H9 (cell line): Measurements from ENCODE around the gene ANKRD29. TPM values are rescaled to one million over a fixed set of nuclear protein-coding genes. Genes with fewer than 3 reads are reported as not detected.

Experiments
- DNase-seq: peaks from one replicate; pipeline ENCODE4 v3.0.0-alpha.2; 2017
- H2AFZ ChIP-seq: one replicate; pipeline ENCODE4 v1.6.1; 2013; ENCODE audit warnings: mild to moderate bottlenecking, low read length, control low read depth, moderate library complexity
- H2AK5ac ChIP-seq: 2 replicates; pipeline ENCODE4 v1.6.1; 2013; ENCODE audit warnings: low read length, control low read depth, mixed read lengths; ENCODE audit not compliant: insufficient read length
- H2BK120ac ChIP-seq: one replicate; pipeline ENCODE4 v1.6.1; 2013; ENCODE audit warnings: low read depth, mild to moderate bottlenecking, low read length, control low read depth, inconsistent platforms; ENCODE audit not compliant: poor library complexity, severe bottlenecking
- H2BK12ac ChIP-seq: 2 replicates; pipeline ENCODE4 v1.6.1; 2013; ENCODE audit warnings: low read length, control low read depth, mixed read lengths, low read depth; ENCODE audit not compliant: insufficient read length
- H2BK15ac ChIP-seq: 2 replicates; pipeline ENCODE4 v1.6.1; 2013; ENCODE audit warnings: low read depth, low read length, control low read depth
- H2BK20ac ChIP-seq: one replicate; pipeline ENCODE4 v1.6.1; 2013; ENCODE audit warnings: low read depth, mild to moderate bottlenecking, low read length, control low read depth, inconsistent platforms; ENCODE audit not compliant: poor library complexity, severe bottlenecking
- H2BK5ac ChIP-seq: 2 replicates; pipeline ENCODE4 v1.6.1; 2013; ENCODE audit warnings: low read length, control low read depth, mixed read lengths; ENCODE audit not compliant: insufficient read length
- H3K14ac ChIP-seq: 2 replicates; pipeline ENCODE4 v1.6.1; 2013; ENCODE audit warnings: low read length, control low read depth; ENCODE audit not compliant: insufficient read depth
- H3K18ac ChIP-seq: 2 replicates; pipeline ENCODE4 v1.6.1; 2013; ENCODE audit warnings: low read depth, mild to moderate bottlenecking, mixed read lengths, low read length, control low read depth; ENCODE audit not compliant: insufficient read length
- H3K23ac ChIP-seq: 2 replicates; pipeline ENCODE4 v1.6.1; 2013; ENCODE audit warnings: low read length, control low read depth, mixed read lengths, low read depth; ENCODE audit not compliant: insufficient read length
- H3K23me2 ChIP-seq: 2 replicates; pipeline ENCODE4 v1.6.1; 2013; ENCODE audit warnings: low read depth, mild to moderate bottlenecking, mixed read lengths, low read length, control low read depth; ENCODE audit not compliant: insufficient read length, poor library complexity, severe bottlenecking
- H3K27ac ChIP-seq: 2 replicates; pipeline ENCODE4 v1.5.1; 2013; ENCODE audit warnings: low read length, control low read depth, mixed read lengths, low read depth; ENCODE audit not compliant: insufficient read length
- H3K27me3 ChIP-seq: 2 replicates; pipeline ENCODE4 v1.6.1; 2013; ENCODE audit warnings: low read length, control low read depth, inconsistent platforms; ENCODE audit not compliant: insufficient read depth
- H3K4ac ChIP-seq: 2 replicates; pipeline ENCODE4 v1.6.1; 2013; ENCODE audit warnings: low read depth, mild to moderate bottlenecking, control low read depth, inconsistent platforms, low read length, moderate library complexity
- H3K4me1 ChIP-seq: 2 replicates; pipeline ENCODE4 v1.6.1; 2013; ENCODE audit warnings: low read length, control low read depth, inconsistent platforms; ENCODE audit not compliant: insufficient read depth
- H3K4me2 ChIP-seq: 2 replicates; pipeline ENCODE4 v1.6.1; 2013; ENCODE audit warnings: low read length, control low read depth, mixed read lengths; ENCODE audit not compliant: insufficient read length, insufficient read depth
- H3K56ac ChIP-seq: 2 replicates; pipeline ENCODE4 v1.6.1; 2013; ENCODE audit warnings: low read depth, mild to moderate bottlenecking, mixed read lengths, low read length, control low read depth; ENCODE audit not compliant: insufficient read length
- H3K79me1 ChIP-seq: 2 replicates; pipeline ENCODE4 v1.6.1; 2013; ENCODE audit warnings: low read depth, mild to moderate bottlenecking, moderate library complexity, low read length, control low read depth, inconsistent platforms; ENCODE audit not compliant: insufficient read depth, poor library complexity, severe bottlenecking
- H3K79me2 ChIP-seq: 2 replicates; pipeline ENCODE4 v1.6.1; 2013; ENCODE audit warnings: low read length, control low read depth, inconsistent platforms; ENCODE audit not compliant: insufficient read depth
- H3K9ac ChIP-seq: 2 replicates; pipeline ENCODE4 v1.6.1; 2013; ENCODE audit warnings: low read length, control low read depth, mixed read lengths; ENCODE audit not compliant: insufficient read length; ENCODE audit errors: extremely low read depth
- H3K9me3 ChIP-seq: one replicate; pipeline ENCODE4 v1.6.1; 2013; ENCODE audit warnings: low read depth, low read length, inconsistent platforms; ENCODE audit not compliant: control insufficient read depth
- H3T11ph ChIP-seq: one replicate; pipeline ENCODE4 v1.6.1; 2013; ENCODE audit warnings: mild to moderate bottlenecking, low read length, control low read depth, inconsistent platforms
- H4K20me1 ChIP-seq: one replicate; pipeline ENCODE4 v1.6.1; 2013; ENCODE audit not compliant: control insufficient read depth, insufficient read length, insufficient read depth
- H4K5ac ChIP-seq: 2 replicates; pipeline ENCODE4 v1.6.1; 2013; ENCODE audit warnings: low read depth, mild to moderate bottlenecking, mixed read lengths, low read length, control low read depth; ENCODE audit not compliant: insufficient read length
- H4K8ac ChIP-seq: replicated peaks from 2 replicates; pipeline ENCODE4 v1.6.1; 2013; ENCODE audit warnings: low read length, control low read depth, mixed read lengths, low read depth; ENCODE audit not compliant: insufficient read length
- H4K91ac ChIP-seq: 2 replicates; pipeline ENCODE4 v1.6.1; 2013; ENCODE audit warnings: low read depth, mild to moderate bottlenecking, moderate library complexity, mixed read lengths, low read length, control low read depth; ENCODE audit not compliant: insufficient read length
- H3K27ac Mint-ChIP-seq, 3 experiments: 2 replicates in 2 of 3; 3 replicates in 1 of 3; pipeline ENCODE4 v1.8.0; 2020 to 2021; ENCODE audit warnings: mixed read lengths in 3 of 3, mild to moderate bottlenecking in 1 of 3, moderate library complexity in 1 of 3
- H3K27me3 Mint-ChIP-seq: 2 replicates; pipeline ENCODE4 v1.8.0; 2021; ENCODE audit warnings: low read depth, mild to moderate bottlenecking, moderate library complexity, mixed read lengths
- H3K36me3 Mint-ChIP-seq, 3 experiments: 2 replicates in 2 of 3; 3 replicates in 1 of 3; pipeline ENCODE4 v1.8.0; 2020 to 2021; ENCODE audit warnings: low read depth in 3 of 3, mixed read lengths in 3 of 3; ENCODE audit not compliant: insufficient read depth in 1 of 3
- H3K4me1 Mint-ChIP-seq, 2 experiments: 2 replicates each; pipeline ENCODE4 v1.8.0; 2020; ENCODE audit warnings: mixed read lengths in 2 of 2
- H3K4me3 Mint-ChIP-seq, 2 experiments: 2 replicates in 1 of 2; 3 replicates in 1 of 2; pipeline ENCODE4 v1.8.0; 2020 to 2021; ENCODE audit warnings: mild to moderate bottlenecking in 2 of 2, mixed read lengths in 2 of 2, moderate library complexity in 1 of 2
- H3K9me3 Mint-ChIP-seq, 2 experiments: 2 replicates in 1 of 2; 3 replicates in 1 of 2; pipeline ENCODE4 v1.8.0; 2020; ENCODE audit warnings: mild to moderate bottlenecking in 2 of 2, mixed read lengths in 2 of 2, moderate library complexity in 1 of 2
- CTCF ChIP-seq: fragments of 200-600 bp; sonication (generic); conservative IDR thresholded peaks from 3 replicates; pipeline ENCODE4 v1.8.0; 2021; ENCODE audit warnings: antibody characterized with exemption, mild to moderate bottlenecking
- WGBS: extraction: QIAGEN DNeasy Blood & Tissue Kit; methylation state at CpG from one replicate; pipeline ENCODE4 v1.1.7; 2013; ENCODE audit warnings: missing lambda C conversion rate, low lambda C conversion rate, mixed read lengths; ENCODE audit not compliant: insufficient read length; ENCODE audit errors: extremely low coverage; 5-methylcytosine and 5-hydroxymethylcytosine counted together
- total RNA-seq: library from RNA; stranded (reverse); gene quantifications from 2 replicates; pipeline ENCODE4 v1.2.1, GENCODE V29; 2021

Gene ANKRD29
- total RNA-seq, 1 experiment from 2014 or later = 2.1 TPM

GRCh38 chr18:23711426-23711825 lies 48.7 kb upstream of the ANKRD29 start:
- H3K9ac ChIP-seq = no peak overlapping the region
- no peaks in the 10 kb centered on the region for H3K27me3 ChIP-seq
- no peak overlapping the region for H3K4me2 ChIP-seq
- no peak overlapping the region for H3T11ph ChIP-seq
- no peaks in the 10 kb centered on the region for H3K79me2 ChIP-seq
- H2AFZ ChIP-seq = no peak overlapping the region
- no peak overlapping the region for H2BK5ac ChIP-seq
- Mint-ChIP-seq H3K4me1 (peaks cover under 1 to 4% of the 10 kb centered on the region in 2 experiments; a peak in 3 of 4 replicates), H3K27me3 (no peaks in the 10 kb centered on the region), H3K36me3 (no peaks in the 10 kb centered on the region), H3K4me3 (no peak overlapping the region), H3K9me3 (peaks cover 0 to 4% of the 10 kb centered on the region in 2 experiments; a peak in 3 of 5 replicates), H3K27ac (no peak overlapping the region)
- H3K4me1 ChIP-seq = peaks cover 3% of the 10 kb centered on the region; the same call in 1 of the 2 replicates
- no CpG with 5 or more reads among the region's 1 CpG for WGBS
- no peak overlapping the region for H3K14ac ChIP-seq
- H2BK12ac ChIP-seq = no peak overlapping the region
- H3K79me1 ChIP-seq = no peaks in the 10 kb centered on the region
- no peaks in the 10 kb centered on the region for H3K9me3 ChIP-seq
- H3K56ac ChIP-seq = no peak overlapping the region
- no peak overlapping the region for H3K18ac ChIP-seq
- H2BK120ac ChIP-seq = no peak overlapping the region
- H2BK20ac ChIP-seq = no peak overlapping the region
- no peak overlapping the region for H4K8ac ChIP-seq
- H3K4ac ChIP-seq = no peak overlapping the region
- H3K27ac ChIP-seq = no peak overlapping the region
- DNase-seq = no peak
- no peak overlapping the region for H3K23ac ChIP-seq
- no peak overlapping the region for H2AK5ac ChIP-seq
- no peaks in the 10 kb centered on the region for H4K20me1 ChIP-seq
- no peaks in the 10 kb centered on the region for H3K23me2 ChIP-seq
- no peak overlapping the region for H4K91ac ChIP-seq
- H4K5ac ChIP-seq = no peak overlapping the region
- no peak overlapping the region for H2BK15ac ChIP-seq
- no peak for TF ChIP-seq CTCF
